Amygdala (tissue), 56 donors: ENCODE results near the gene TUBB3.

ENCODE experiments used
- DNase-seq, 56 donors: peaks; one replicate each; lab custom pipeline; 2025; lab: John Stamatoyannopoulos, UW

Gene TUBB3

GRCh38 chr16:89984216-89984615 is 61.1 kb downstream of the TUBB3 start:
- no peak for DNase-seq

GRCh38 chr16:89985219-89985618 is 62.1 kb downstream of the TUBB3 start:
- DNase-seq, result no peak
